Hepatocyte (in vitro differentiated cells): ENCODE data around the gene RND2. TPM values are rescaled to one million over a fixed set of nuclear protein-coding genes. Genes with fewer than 3 reads are reported as not detected.
A peak's percentile ranks its signal among the peaks of the same experiment; 100 is the strongest.
"Not testable (repeated sequence)": the region's sequence is repeated elsewhere in the genome, so short reads cannot be mapped to it uniquely, and the experiment has no call there.

Experiments used
- DNase-seq: peaks from one replicate; pipeline ENCODE4 v3.0.0-alpha.2; 2016; ENCODE audit warnings: low spot score
- H2AFZ ChIP-seq: fragments of 200-600 bp; sonication (generic); 2 replicates; pipeline ENCODE4 v1.6.0; 2016; ENCODE audit warnings: antibody characterized with exemption, mild to moderate bottlenecking
- H3K27ac ChIP-seq: fragments of 200-600 bp; sonication (generic); 2 replicates; pipeline ENCODE4 v1.5.1; 2016; ENCODE audit warnings: mild to moderate bottlenecking
- H3K27me3 ChIP-seq: fragments of 200-600 bp; sonication (generic); 2 replicates; pipeline ENCODE4 v1.6.1; 2016
- H3K36me3 ChIP-seq: fragments of 200-600 bp; sonication (generic); replicated peaks from 2 replicates; pipeline ENCODE4 v1.5.1; 2016; ENCODE audit warnings: low read depth; ENCODE audit not compliant: insufficient read depth
- H3K4me1 ChIP-seq: fragments of 200-600 bp; sonication (generic); 2 replicates; pipeline ENCODE4 v1.5.1; 2016; ENCODE audit warnings: mild to moderate bottlenecking, moderate library complexity; ENCODE audit not compliant: insufficient read depth
- H3K4me2 ChIP-seq: fragments of 200-600 bp; sonication (generic); 2 replicates; pipeline ENCODE4 v1.6.0; 2016
- H3K4me3 ChIP-seq: fragments of 200-600 bp; sonication (generic); 2 replicates; pipeline ENCODE4 v1.5.1; 2016; ENCODE audit warnings: mild to moderate bottlenecking
- H3K79me2 ChIP-seq: fragments of 200-600 bp; sonication (generic); 2 replicates; pipeline ENCODE4 v1.6.0; 2017; ENCODE audit warnings: mild to moderate bottlenecking
- H3K9me2 ChIP-seq: fragments of 200-600 bp; sonication (generic); replicated peaks from 2 replicates; pipeline ENCODE4 v1.6.0; 2017; ENCODE audit warnings: mild to moderate bottlenecking; ENCODE audit not compliant: insufficient read depth
- H3K9me3 ChIP-seq: fragments of 200-600 bp; sonication (generic); 2 replicates; pipeline ENCODE4 v1.5.1; 2016; ENCODE audit warnings: low read depth, mild to moderate bottlenecking
- H4K20me1 ChIP-seq: fragments of 200-600 bp; sonication (generic); 2 replicates; pipeline ENCODE4 v1.6.0; 2016; ENCODE audit warnings: mild to moderate bottlenecking; ENCODE audit not compliant: insufficient read depth, poor library complexity, severe bottlenecking
- CTCF ChIP-seq: fragments of 200-600 bp; sonication (generic); IDR thresholded peaks from 2 replicates; pipeline ENCODE4 v1.5.1; 2016; ENCODE audit warnings: antibody characterized with exemption, mild to moderate bottlenecking; ENCODE audit not compliant: poor library complexity
- EZH2 ChIP-seq: fragments of 200-600 bp; sonication (generic); IDR thresholded peaks from 2 replicates; pipeline ENCODE4 v1.6.1; 2016; ENCODE audit warnings: antibody characterized with exemption, mild to moderate bottlenecking, borderline replicate concordance
- EZH2phosphoT487 ChIP-seq: fragments of 200-600 bp; sonication (generic); IDR thresholded peaks from one replicate; pipeline ENCODE4 v1.6.1; 2018; ENCODE audit warnings: antibody characterized with exemption, mild to moderate bottlenecking, low read depth, moderate library complexity; ENCODE audit not compliant: unreplicated experiment, severe bottlenecking
- WGBS: methylation state at CpG from one replicate; pipeline ENCODE4 v1.1.6; 2016; ENCODE audit warnings: low lambda C conversion rate; ENCODE audit errors: missing lambda C conversion rate; 5-methylcytosine and 5-hydroxymethylcytosine counted together
- polyA plus RNA-seq: library from polyadenylated mRNA; unstranded; fragments of >200 nt; fragmentation: Nextera tagmentation; extraction: Ambion mirVana; gene quantifications from 2 replicates; pipeline ENCODE4 v1.2.1, GENCODE V29; 2016
- total RNA-seq: library from RNA; depleted of rRNA; stranded (reverse); fragments of >200 nt; gene quantifications from 2 replicates; pipeline ENCODE4 v1.2.3, GENCODE V29; 2014

The RND2 gene
- total RNA-seq: 4.6 and 6.3 TPM in 2 replicates
- 2.6 and 3.2 TPM in 2 replicates for polyA plus RNA-seq

GRCh38 chr17:43024407-43025289 lies at the start of gene RND2:
Gene RND2 (plus strand): TSS chr17:43025231. CDS start chr17:43025348, 117 bp downstream.
- peak; percentile 95 for DNase-seq
- peak within 1 kb of the TSS; percentile 79 for H2AFZ ChIP-seq
- H4K20me1 ChIP-seq: no peaks in the 10 kb centered on the region
- under 1% methylated on average over 39 of the region's 61 CpGs for WGBS
- no peaks in the 10 kb centered on the region for H3K36me3 ChIP-seq
- H3K9me3 ChIP-seq: no peaks in the 10 kb centered on the region
- H3K79me2 ChIP-seq: peaks cover 23% of the 10 kb centered on the region
- H3K4me1 ChIP-seq: peaks cover 11% of the 10 kb centered on the region
- H3K4me3 ChIP-seq: peak within 1 kb of the TSS; percentile 46
- no peaks in the 10 kb centered on the region for H3K27me3 ChIP-seq
- no peaks in the 10 kb centered on the region for H3K9me2 ChIP-seq
- H3K27ac ChIP-seq: peak within 1 kb of the TSS; percentile 71
- no peak for TF ChIP-seq EZH2
- TF ChIP-seq CTCF: peak; percentile 86
- H3K4me2 ChIP-seq: peak within 1 kb of the TSS; percentile 92

- no peaks in the 10 kb centered on the region for H3K9me3 ChIP-seq
- no peaks in the 10 kb centered on the region for H3K9me2 ChIP-seq
- H3K4me3 ChIP-seq: no peak overlapping the region
- no peak overlapping the region for H3K4me2 ChIP-seq
- H3K36me3 ChIP-seq: no peaks in the 10 kb centered on the region
- no peak for TF ChIP-seq EZH2phosphoT487
- TF ChIP-seq EZH2: no peak
- no peak for TF ChIP-seq CTCF
- H3K4me1 ChIP-seq: no peaks in the 10 kb centered on the region
- H3K27ac ChIP-seq: no peak overlapping the region
- H4K20me1 ChIP-seq: no peaks in the 10 kb centered on the region
- no peak for DNase-seq
- no peak overlapping the region for H2AFZ ChIP-seq
- WGBS: 52% methylated on average over 2 of the region's 2 CpGs
- H3K27me3 ChIP-seq: no peaks in the 10 kb centered on the region
- peaks cover 2% of the 10 kb centered on the region for H3K79me2 ChIP-seq
Observed at GRCh38 chr17:42975265-42975664, 49.8 kb upstream of the RND2 start.

GRCh38 chr17:42975701-42976100 lies 49.3 kb upstream of the RND2 start:
- H3K4me1 ChIP-seq, H4K20me1 ChIP-seq, H2AFZ ChIP-seq, H3K9me3 ChIP-seq, H3K9me2 ChIP-seq, H3K27me3 ChIP-seq, DNase-seq, H3K4me2 ChIP-seq, H3K79me2 ChIP-seq, H3K4me3 ChIP-seq, H3K36me3 ChIP-seq, H3K27ac ChIP-seq: not testable (repeated sequence)
- WGBS: 85% methylated on average over 16 of the region's 16 CpGs

- Histone ChIP-seq H2AFZ (peak within 1 kb of the TSS; percentile 88), H3K36me3 (no peaks in the 10 kb centered on the region), H3K4me2 (peak within 1 kb of the TSS; percentile 91), H3K9me3 (no peaks in the 10 kb centered on the region), H3K4me3 (peak within 1 kb of the TSS; percentile 84), H3K27me3 (no peaks in the 10 kb centered on the region), H3K79me2 (peaks cover 39% of the 10 kb centered on the region), H3K9me2 (no peaks in the 10 kb centered on the region), H4K20me1 (peaks cover 5% of the 10 kb centered on the region), H3K4me1 (peaks cover 6% of the 10 kb centered on the region), H3K27ac (peak within 1 kb of the TSS; percentile 96)
- DNase-seq: peak; percentile 71
- 38% methylated on average over 21 of the region's 21 CpGs for WGBS
- TF ChIP-seq EZH2 (no peak), CTCF (no peak), EZH2phosphoT487 (no peak)
Observed at GRCh38 chr17:42979511-42980273, 45.3 kb upstream of the RND2 start, which contains the start of gene PTGES3L. Gene PTGES3L (minus strand): TSS chr17:42980080. CDS start chr17:42980053, 27 bp downstream.
